Esophagus squamous epithelium (tissue), 5 donors: Measurements from ENCODE around the gene F3. TPM values are rescaled to one million over a fixed set of nuclear protein-coding genes. Genes with fewer than 3 reads are reported as not detected.
A peak's percentile ranks its signal among the peaks of the same experiment; 100 is the strongest.

Source experiments
- DNase-seq: peaks from one replicate; lab custom pipeline; 2025; lab: John Stamatoyannopoulos, UW
- H3K27ac ChIP-seq, 4 donors: fragments of 200-600 bp; sonication (generic); one replicate each; pipeline ENCODE4 v1.5.1; 2016 to 2019; ENCODE audit warnings: mild to moderate bottlenecking in 1 of 4
- H3K27me3 ChIP-seq, 4 donors: fragments of 200-600 bp; sonication (generic); 1 replicate in 3 of 4; 2 replicates in 1 of 4; pipeline versions ENCODE4 v1.5.1 to v1.6.0; 2017 to 2021; ENCODE audit warnings: antibody characterized with exemption in 1 of 4
- H3K36me3 ChIP-seq, 3 donors: fragments of 200-600 bp; sonication (generic); one replicate each; pipeline ENCODE4 v1.5.1; 2016 to 2019
- H3K4me1 ChIP-seq, 3 donors: fragments of 200-600 bp; sonication (generic); one replicate each; pipeline ENCODE4 v1.5.1; 2017 to 2019
- H3K4me3 ChIP-seq, 4 donors: fragments of 200-600 bp; sonication (generic); 1 replicate in 3 of 4; 2 replicates in 1 of 4; pipeline ENCODE4 v1.5.1; 2016 to 2019; ENCODE audit warnings: mild to moderate bottlenecking in 2 of 4, moderate library complexity in 1 of 4
- H3K9me3 ChIP-seq, 3 donors: fragments of 200-600 bp; sonication (generic); one replicate each; pipeline ENCODE4 v1.5.1; 2016 to 2019
- POLR2A ChIP-seq, 4 donors: fragments of 450-650 bp; IDR thresholded peaks; one replicate each; pipeline ENCODE4 v1.6.1; 2017; ENCODE audit warnings: antibody characterized with exemption in 4 of 4, mild to moderate bottlenecking in 4 of 4, moderate library complexity in 3 of 4
- WGBS, 2 donors: methylation state at CpG; one replicate each; pipeline ENCODE4 v1.1.5; 2018; 5-methylcytosine and 5-hydroxymethylcytosine counted together
- intact Hi-C: fragments of 100-400 bp; cut with DNase I; formaldehyde crosslinking; loops from one replicate; pipeline ENCODE4 v1.15.0; 2022
- total RNA-seq, 4 donors: library from RNA; depleted of rRNA; stranded (reverse); fragments of >200 nt; gene quantifications; one replicate each; pipeline ENCODE4 v1.1.0, GENCODE V29; 2016
- TF ChIP-seq, protein P1 (sequence below), 6 experiments: fragments of 450-650 bp in 4 of 6; fragments of 200-600 bp in 2 of 6; sonication (generic) in 2 of 6; IDR thresholded peaks; one replicate each; pipeline ENCODE4 v1.5.1; 2016 to 2019; ENCODE audit warnings: antibody characterized with exemption in 6 of 6, mild to moderate bottlenecking in 4 of 6, moderate library complexity in 4 of 6
- donor health status: DM: yes; HTN: yes; CAD: no.

The F3 gene
- total RNA-seq, result 100 to 1,000 TPM in 1 of 4 donors, 10 to 100 TPM in 3; 38.9 to 144 (median 59.5) TPM

DNA sequence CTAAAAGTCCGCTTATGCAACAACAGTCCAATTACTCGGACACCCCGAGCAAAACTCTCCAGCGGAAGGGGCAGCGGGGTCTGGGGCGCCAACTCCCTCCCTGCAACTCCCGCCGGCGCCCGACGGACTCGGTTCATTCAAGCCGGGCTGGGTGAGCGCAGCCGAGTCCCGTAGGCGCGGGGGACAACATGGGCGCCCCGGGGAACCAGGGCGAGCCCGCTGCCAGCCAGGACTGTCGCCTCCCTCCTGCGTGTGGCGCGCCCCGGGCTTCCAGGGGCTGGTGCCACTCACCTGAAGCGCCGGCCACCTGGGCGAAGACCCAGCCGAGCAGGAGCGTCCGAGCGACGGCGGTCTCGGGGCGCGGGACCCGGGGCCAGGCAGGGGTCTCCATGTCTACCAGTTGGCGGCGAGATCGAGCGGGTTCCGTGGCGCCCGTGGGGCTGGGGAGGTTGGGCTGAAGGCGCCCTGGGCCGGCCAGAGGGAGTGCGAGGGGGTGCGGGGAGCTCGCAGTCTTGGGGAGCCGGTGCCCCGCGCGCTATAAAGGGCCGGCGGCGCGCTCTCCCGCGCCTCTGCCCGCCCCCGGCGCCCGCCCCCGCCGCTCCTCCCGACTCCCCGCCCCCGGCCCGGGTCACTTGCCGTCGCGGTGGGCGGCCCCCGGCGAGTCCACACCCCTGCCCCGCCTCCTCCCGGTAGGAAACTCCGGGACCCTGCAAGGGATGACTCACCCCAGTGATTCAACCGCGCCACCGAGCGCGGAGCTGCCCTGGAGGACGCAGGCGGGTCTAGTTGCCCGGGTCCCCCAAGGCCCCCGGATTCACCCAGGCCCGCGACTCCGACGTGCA, at the start of gene F3:
TSS of gene F3 (minus strand) at position 514 of the 842 bp plus-strand sequence. CDS start at position 391, 123 bp downstream.
- Histone ChIP-seq H3K27me3 (peaks cover 0 to 71% (median 0%) of the 10 kb centered on the region in 4 donors), H3K36me3 (peaks cover 0 to 14% (median 0%) of the 10 kb centered on the region in 3 donors), H3K4me1 (peaks cover 8 to 79% (median 13%) of the 10 kb centered on the region in 3 donors), H3K4me3 (peak within 1 kb of the TSS; percentile 65 to 95 (median 75)), H3K27ac (peak within 1 kb of the TSS; percentile 88 to 97 (median 92)), H3K9me3 (no peaks in the 10 kb centered on the region)
- peak in 3 of 4 donors; percentile 11 to 92 (median 92) for TF ChIP-seq POLR2A (IDR thresholded peaks at IDR 0.05)
- TF ChIP-seq, protein P1, sequence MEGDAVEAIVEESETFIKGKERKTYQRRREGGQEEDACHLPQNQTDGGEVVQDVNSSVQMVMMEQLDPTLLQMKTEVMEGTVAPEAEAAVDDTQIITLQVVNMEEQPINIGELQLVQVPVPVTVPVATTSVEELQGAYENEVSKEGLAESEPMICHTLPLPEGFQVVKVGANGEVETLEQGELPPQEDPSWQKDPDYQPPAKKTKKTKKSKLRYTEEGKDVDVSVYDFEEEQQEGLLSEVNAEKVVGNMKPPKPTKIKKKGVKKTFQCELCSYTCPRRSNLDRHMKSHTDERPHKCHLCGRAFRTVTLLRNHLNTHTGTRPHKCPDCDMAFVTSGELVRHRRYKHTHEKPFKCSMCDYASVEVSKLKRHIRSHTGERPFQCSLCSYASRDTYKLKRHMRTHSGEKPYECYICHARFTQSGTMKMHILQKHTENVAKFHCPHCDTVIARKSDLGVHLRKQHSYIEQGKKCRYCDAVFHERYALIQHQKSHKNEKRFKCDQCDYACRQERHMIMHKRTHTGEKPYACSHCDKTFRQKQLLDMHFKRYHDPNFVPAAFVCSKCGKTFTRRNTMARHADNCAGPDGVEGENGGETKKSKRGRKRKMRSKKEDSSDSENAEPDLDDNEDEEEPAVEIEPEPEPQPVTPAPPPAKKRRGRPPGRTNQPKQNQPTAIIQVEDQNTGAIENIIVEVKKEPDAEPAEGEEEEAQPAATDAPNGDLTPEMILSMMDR (IDR thresholded peaks at IDR 0.05), result peak in 1 of 6 experiments; percentile 15
- peak; percentile 6 for DNase-seq
- intact Hi-C loops, result no loop called here
- 0% methylated on average over 1 of the region's 94 CpGs; no CpG with 5 or more reads in 1 of the 2 donors for WGBS, 2 donors

- WGBS, 2 donors, result 65 to 66% methylated on average over 5 to 7 of the region's 7 CpGs
- peak overlapping the region in 3 of 4 donors; percentile 45 to 70 (median 63) for H3K27ac ChIP-seq
- intact Hi-C loops, result no loop called here
Observed at GRCh38 chr1:94590203-94591137, 48.9 kb upstream of the F3 start.

DNA sequence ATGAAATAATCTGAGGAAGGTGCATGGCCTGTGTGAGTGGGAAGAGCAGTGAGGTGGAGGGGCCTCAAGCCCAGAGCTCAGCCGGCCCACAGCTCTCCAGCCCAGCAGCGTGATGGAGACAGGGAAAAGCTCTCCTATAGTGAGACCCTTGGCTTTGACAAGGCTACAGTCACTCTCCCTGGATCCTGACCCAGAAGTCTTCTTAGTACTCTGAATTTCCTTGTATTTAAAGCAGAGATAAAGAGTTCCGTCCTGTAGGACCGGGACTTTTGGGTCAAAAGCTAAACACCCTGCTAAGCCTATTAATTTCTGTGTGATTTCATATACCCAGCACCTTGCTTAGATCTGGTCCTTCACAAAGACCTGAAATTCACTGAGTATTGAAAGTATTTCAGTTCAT, 48.2 kb upstream of the F3 start:
- H3K4me1 ChIP-seq, result peaks cover 0 to 9% (median 6%) of the 10 kb centered on the region in 3 donors
- H3K27me3 ChIP-seq, result no peaks in the 10 kb centered on the region
- H3K36me3 ChIP-seq, result no peaks in the 10 kb centered on the region
- no peak for DNase-seq
- WGBS, 2 donors, result 92 to 95% methylated on average over 4 of the region's 4 CpGs
- H3K4me3 ChIP-seq, result no peak overlapping the region
- intact Hi-C loops, result no loop called here
- H3K27ac ChIP-seq, result peak overlapping the region in 2 of 4 donors; percentile 45 to 70
- no peaks in the 10 kb centered on the region for H3K9me3 ChIP-seq
- TF ChIP-seq POLR2A (IDR thresholded peaks at IDR 0.05), result no peak
- TF ChIP-seq, protein P1 (IDR thresholded peaks at IDR 0.05), result no peak

More at GRCh38 chr1:94590203-94591137, 48.9 kb upstream of the F3 start:
- no peak overlapping the region for H3K4me3 ChIP-seq
- DNase-seq, result no peak
- H3K36me3 ChIP-seq, result no peaks in the 10 kb centered on the region
- H3K9me3 ChIP-seq, result no peaks in the 10 kb centered on the region
- no peak for TF ChIP-seq POLR2A (IDR thresholded peaks at IDR 0.05)
- H3K4me1 ChIP-seq, result peaks cover 0 to 12% (median 6%) of the 10 kb centered on the region in 3 donors
- H3K27me3 ChIP-seq, result no peaks in the 10 kb centered on the region

DNA sequence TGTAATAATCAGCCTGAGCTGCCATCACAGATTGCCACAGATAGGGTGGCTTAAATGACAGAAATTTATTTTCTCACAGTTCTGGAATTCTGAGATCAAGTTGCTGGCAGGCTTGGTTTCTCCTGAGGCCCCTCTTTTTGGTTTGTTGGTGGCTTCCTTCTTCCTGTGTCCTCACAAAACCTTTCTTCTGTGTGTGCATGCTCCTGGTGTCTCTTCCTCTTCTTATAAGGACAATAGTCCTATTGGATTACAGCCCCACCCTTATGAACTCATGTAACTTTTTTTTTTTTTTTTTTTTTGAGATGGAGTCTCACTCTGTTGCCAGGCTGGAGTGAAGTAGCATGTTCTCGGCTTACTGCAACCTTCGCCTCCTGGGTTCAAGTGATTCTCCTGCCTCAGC, 41.0 kb upstream of the F3 start:
- intact Hi-C loops, result no loop called here
- Histone ChIP-seq H3K27ac (no peak overlapping the region), H3K27me3 (no peaks in the 10 kb centered on the region), H3K4me3 (no peak overlapping the region), H3K4me1 (peaks cover 5 to 11% (median 11%) of the 10 kb centered on the region in 3 donors), H3K36me3 (no peaks in the 10 kb centered on the region), H3K9me3 (no peaks in the 10 kb centered on the region)
- no peak for DNase-seq
- 88 to 92% methylated on average over 2 of the region's 2 CpGs for WGBS, 2 donors
- TF ChIP-seq, protein P1 (IDR thresholded peaks at IDR 0.05), result no peak
- no peak for TF ChIP-seq POLR2A (IDR thresholded peaks at IDR 0.05)

DNA sequence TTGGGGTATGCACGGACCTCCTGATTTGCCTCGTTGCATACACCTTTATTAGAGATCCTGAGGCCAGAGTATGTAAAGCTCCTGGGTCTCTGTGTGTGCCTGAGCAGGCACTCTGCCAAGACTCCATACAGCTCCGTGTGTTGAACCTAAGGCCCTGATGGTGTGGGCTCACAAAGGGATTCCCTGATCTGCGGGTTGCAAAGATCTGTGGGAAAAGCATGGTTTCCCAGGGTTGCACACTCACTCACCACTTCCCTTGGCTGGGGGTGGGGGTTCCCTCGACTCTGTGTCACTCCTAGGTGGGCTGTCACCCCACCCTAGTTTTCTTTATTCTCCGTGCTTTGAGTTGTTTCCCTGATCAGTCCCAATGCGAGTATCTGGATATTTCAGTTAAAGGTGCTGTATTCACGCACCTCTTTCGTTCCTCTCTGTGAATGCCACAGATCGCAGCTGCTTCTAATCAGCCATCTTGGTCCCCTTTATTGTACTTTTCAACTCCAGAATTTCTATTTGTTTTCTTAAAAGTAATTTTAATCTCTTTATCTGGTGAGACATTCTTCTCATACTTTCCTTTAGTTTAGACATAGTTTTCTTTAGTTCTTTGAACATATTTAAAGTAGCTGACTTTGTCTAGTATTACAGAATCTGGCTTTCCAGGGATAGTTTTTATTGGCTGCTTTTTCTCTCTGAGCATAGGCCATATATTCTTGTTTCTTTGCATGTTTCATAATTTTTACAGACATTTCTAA, 39.0 kb upstream of the F3 start:
- Histone ChIP-seq H3K27ac (no peak overlapping the region), H3K36me3 (no peaks in the 10 kb centered on the region), H3K9me3 (no peaks in the 10 kb centered on the region), H3K4me1 (peaks cover 5 to 11% (median 11%) of the 10 kb centered on the region in 3 donors), H3K4me3 (no peak overlapping the region), H3K27me3 (no peaks in the 10 kb centered on the region)
- WGBS, 2 donors, result 84 to 91% methylated on average over 7 to 9 of the region's 10 CpGs
- TF ChIP-seq, protein P1 (IDR thresholded peaks at IDR 0.05), result no peak
- no peak for TF ChIP-seq POLR2A (IDR thresholded peaks at IDR 0.05)
- no peak for DNase-seq
- intact Hi-C loops, result no loop called here
